GM21717 (cell line): ENCODE results near the gene METTL24.

Source experiments
- ATAC-seq: cut with Tn5 transposase; IDR thresholded peaks from one replicate; pipeline ENCODE4 v1.9.1; 2021; ENCODE audit warnings: mild to moderate bottlenecking, moderate library complexity; ENCODE audit not compliant: unreplicated experiment

Gene METTL24, protein sequence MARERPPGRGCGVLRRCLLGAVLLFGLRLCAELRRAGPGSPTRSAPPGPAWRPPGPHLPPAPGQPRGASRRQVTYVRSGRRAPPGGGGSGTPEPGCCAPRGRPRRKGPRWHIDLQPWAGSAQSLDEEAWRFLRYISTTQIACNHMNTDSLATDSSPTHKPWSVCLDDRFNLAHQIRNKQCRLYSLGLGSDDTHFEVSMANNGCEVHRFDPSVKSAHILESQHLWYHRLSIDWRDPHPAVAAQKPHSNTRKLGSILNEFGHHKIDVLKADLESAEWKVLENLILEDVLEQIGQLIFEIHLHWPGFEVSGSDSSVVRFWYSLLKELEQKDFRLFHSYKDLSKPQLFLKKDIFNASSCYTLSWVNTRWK

DNA sequence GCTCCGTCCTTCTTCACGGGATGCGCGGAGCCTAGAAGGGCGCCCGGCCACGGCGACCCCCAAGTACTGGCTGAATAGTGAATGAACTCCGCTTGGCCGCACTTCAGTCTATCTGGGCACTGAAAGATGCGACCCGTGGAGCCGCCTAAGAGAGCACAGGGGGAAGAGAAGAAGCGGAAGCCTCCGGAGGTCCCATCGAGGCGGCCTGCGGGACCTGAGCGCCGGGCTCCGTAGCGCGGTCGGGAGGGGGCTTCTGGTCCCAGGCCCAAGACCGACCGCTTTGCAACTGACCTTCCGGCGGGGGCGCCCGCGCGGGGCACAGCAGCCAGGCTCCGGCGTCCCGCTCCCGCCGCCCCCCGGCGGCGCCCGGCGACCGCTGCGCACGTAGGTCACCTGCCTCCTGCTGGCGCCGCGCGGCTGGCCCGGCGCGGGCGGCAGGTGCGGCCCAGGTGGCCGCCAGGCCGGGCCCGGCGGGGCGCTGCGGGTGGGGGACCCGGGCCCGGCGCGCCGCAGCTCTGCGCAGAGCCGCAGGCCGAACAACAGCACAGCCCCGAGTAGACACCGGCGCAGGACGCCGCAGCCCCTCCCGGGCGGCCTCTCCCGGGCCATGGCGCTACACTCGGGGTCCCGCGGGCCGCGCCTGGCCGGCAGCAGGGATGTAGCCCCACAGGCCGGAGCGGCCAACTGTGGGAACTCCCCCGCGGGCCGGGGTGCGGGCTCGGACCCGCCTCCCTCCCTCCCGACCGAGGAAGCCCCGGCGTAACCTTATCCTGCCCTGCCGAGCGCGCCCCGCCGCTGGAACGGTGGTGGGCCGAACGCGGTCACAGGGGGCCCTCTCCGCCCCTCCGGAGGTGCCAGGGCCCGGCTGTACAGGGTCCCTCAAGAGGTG is at the start of gene METTL24:
TSS of gene METTL24 (minus strand) at position 686 of the 889 bp plus-strand sequence. CDS start at position 609, 77 bp downstream.
- no peak for ATAC-seq

GRCh38 chr6:110404607-110405006 is 46.5 kb upstream of the METTL24 start:
- ATAC-seq = no peak

DNA sequence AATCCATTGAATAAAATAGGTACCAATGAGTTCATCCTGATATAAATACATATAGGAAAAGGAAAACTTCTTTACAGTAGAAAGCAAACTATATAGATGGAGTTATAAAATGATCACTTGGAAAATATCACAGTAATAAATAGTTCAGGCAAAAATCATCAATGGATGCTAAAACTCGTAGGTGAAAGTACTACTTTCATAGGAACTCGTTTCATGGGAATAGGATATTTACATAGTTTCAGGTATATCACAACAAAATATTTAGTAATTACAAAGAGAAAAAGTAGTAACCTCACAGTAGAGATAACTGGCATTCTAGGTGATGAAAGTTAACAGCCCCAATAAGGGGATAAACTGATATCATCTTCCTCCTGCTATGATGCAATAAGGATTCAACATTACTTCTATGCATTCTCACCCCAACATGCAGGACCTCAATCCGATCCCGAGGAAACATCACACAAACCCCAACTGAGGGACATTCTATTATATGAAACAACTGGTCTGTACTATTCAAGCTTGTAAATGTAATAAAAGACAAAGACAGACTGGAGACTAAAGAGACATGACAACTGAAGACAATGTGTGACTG is 43.5 kb upstream of the METTL24 start:
- no peak for ATAC-seq

GRCh38 chr6:110400208-110400607 is 42.1 kb upstream of the METTL24 start:
- ATAC-seq = no peak

DNA sequence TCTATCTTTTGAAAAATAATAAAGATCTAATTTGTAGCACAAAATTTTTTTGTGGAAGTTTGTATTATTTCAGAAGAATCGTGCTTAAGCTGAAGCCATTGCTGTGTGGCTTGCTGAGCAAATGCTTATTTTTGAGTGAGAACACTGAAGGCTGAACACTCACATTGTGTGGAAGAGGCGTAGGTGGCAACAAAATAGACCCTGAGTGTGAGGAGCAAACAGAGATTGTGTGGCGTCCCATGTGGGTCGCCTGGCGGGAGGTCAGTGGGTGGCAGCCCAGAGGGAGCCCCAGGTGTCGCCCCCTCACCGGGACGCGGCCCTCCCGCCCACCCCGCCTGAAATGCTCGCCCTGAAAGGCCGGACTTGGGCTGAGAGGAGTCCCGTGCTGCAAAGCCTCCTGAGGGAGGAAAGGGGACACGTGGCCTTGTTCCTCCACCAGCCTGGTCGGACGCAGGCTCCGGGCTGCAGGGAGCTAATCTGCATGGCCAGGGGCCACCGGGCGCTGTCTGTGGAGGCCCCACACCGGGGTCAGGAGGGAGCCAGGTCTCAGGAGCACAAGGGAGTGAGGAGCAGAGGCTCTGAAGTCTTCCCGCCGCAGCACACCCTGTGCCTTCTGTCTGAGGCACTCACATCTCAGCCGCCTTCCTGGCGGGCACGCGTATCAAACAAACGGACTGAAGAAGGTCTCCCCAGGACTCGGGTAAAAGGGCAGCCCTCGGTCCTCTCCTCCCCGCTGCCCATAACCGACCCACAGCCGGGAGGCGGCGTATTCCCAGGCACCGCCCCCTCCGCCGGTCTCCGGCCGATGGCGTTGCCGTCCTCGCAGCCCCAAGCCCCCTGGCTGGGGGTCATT is 41.3 kb upstream of the METTL24 start:
- ATAC-seq = no peak

DNA sequence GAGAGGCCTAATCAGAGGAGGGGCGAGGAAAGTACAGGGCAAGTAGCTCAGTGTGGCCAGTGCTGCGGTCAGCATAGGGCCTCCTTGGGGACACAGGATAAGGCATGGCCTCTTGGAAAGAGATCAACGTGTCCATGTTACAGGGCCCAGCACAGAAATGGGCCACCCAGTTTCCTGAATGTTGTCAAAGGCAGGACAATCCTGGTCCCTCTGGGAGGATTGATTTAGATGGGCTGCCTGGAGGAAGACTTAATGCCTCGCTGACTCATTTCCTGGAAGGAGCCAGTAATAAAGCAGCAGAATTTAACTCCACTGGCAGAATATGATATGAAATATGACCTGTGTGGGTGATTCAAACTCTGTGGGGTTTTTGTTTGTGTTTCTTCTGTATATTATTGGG is 40.6 kb upstream of the METTL24 start:
- no peak for ATAC-seq

- no peak for ATAC-seq
These were observed 37.1 kb upstream of the METTL24 start for GRCh38 chr6:110395221-110395620.

DNA sequence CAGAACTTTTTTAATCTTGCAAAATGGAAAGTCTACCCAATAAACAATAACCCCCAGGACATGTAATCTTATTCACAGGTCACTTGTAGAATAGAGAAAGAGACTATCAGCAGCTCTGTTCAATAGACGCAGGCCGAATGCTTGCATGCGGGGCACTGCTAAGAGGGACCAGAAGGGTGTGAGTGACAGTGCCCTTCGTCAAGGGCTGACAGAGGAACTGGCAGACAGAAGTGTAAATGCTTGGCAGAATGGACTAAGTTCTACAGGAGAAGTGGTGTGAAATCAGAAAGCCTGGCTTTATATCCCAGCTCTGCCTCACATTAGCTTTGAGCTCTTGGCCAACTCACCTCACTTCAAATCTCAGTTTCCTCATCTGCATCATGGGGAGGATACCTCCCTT is 36.3 kb upstream of the METTL24 start:
- ATAC-seq = no peak

- ATAC-seq = no peak
These were observed 34.6 kb upstream of the METTL24 start for GRCh38 chr6:110392727-110393126.

DNA sequence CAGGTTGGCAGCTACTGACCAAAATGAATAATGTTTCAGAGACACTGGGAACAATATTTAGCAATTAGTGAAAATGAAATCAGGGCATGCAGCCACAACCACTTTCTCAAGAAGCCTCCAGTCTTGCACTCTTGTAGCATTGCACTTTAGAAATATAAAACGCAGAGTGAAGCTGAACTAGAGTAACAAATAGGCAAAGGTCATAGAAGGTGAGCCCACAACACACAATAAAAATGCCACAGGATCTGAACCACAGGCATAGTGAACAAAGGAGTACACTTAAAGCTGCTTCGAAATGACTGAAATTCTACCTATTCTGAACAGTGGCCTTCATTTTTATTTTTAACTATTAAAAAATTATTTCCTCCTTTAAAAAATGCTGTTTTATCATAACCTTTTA is 32.3 kb upstream of the METTL24 start:
- ATAC-seq = no peak

GRCh38 chr6:110389689-110390382 is 31.7 kb upstream of the METTL24 start:
- ATAC-seq = no peak

DNA sequence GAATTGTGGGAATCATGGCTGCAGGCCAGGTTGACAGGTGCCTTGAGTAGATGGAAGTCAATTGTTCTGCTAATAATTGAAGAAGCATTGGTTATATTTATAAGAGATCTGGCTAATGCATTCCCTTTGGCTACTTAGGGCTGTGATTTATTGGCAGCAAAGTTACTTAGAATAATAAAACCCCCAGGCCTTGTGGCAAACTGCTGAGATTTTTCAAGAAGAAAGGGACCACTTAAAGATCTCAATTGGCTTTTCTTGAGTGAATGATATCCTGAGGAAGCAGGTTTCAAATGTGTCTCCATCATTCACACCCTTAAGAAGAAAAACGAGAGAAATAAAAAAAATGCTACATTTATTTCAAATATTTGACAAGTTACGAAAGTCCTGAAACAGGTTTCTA is 29.8 kb upstream of the METTL24 start:
- ATAC-seq = no peak

GRCh38 chr6:110385458-110385863 is 27.3 kb upstream of the METTL24 start:
- no peak for ATAC-seq

GRCh38 chr6:110378552-110378951 is 20.4 kb upstream of the METTL24 start:
- no peak for ATAC-seq

DNA sequence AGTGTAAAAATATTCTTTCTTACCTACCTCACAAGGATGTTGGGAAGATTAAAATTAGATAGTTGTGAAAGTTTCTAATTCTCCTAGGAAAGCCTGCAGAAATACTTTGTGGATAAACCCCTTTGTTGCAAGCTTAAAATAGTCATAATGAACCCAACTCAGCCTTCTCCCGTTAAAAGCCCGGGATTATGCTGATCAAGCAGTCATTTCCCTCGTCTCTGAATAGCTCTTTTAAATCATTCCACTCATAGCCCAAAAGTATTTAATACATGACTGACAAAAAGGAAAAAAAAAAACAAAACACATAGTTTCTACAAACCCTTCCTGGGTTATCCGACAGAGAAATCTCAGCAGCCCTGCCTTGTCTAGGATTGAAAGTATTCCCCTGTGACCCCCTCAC is 10.9 kb upstream of the METTL24 start:
- ATAC-seq = no peak

GRCh38 chr6:110368284-110368683 is 10.1 kb upstream of the METTL24 start:
- ATAC-seq = no peak

- ATAC-seq = no peak
These were observed 9.7 kb upstream of the METTL24 start for GRCh38 chr6:110367825-110368224.

DNA sequence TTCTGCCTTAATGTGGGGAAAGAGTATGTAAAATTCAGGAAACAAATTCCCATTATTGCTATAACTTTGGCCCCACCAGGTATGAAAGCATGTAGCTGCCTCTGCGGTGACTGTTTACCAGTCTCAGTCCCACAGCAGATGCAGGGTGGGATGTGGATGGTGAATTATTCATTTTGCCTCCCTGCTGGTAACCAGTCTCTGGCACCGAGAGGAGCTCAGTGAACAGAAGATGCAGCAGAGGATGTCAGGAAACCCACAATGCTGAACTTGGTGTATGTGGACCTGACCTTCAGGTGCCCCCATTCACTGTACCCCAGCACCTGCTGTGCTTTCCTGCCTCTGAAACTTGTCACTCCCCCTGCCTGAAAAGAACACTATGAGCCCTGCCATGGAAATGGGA is 8.8 kb upstream of the METTL24 start:
- ATAC-seq = no peak

- ATAC-seq = no peak
These were observed 8.1 kb upstream of the METTL24 start for GRCh38 chr6:110366256-110366655.
